Mucosa of descending colon (tissue), 3 donors: ENCODE data around the gene RAB4A. TPM values are rescaled to one million over a fixed set of nuclear protein-coding genes. Genes with fewer than 3 reads are reported as not detected.

Source experiments
- ATAC-seq: fragments of 200-7000 bp; cut with Tn5 transposase; one replicate; pipeline ENCODE4 v1.9.1; 2020; ENCODE audit warnings: mild to moderate bottlenecking, moderate library complexity
- DNase-seq, 3 donors: peaks; one replicate each; pipeline ENCODE4 v3.0.0-alpha.2; 2020
- H3K36me3 ChIP-seq: fragments of 200-600 bp; one replicate; pipeline ENCODE4 v1.8.0; 2021; ENCODE audit warnings: low read depth, mild to moderate bottlenecking
- H3K4me1 ChIP-seq: fragments of 200-600 bp; one replicate; pipeline ENCODE4 v1.8.0; 2021; ENCODE audit warnings: low read depth, mild to moderate bottlenecking
- H3K4me3 ChIP-seq: fragments of 200-600 bp; one replicate; pipeline ENCODE4 v1.8.0; 2021; ENCODE audit warnings: mild to moderate bottlenecking
- H3K9me3 ChIP-seq: fragments of 200-600 bp; one replicate; pipeline ENCODE4 v1.8.0; 2021; ENCODE audit warnings: mild to moderate bottlenecking
- CTCF ChIP-seq: fragments of 200-600 bp; IDR thresholded peaks from one replicate; pipeline ENCODE4 v1.8.0; 2022; ENCODE audit warnings: antibody characterized with exemption, mild to moderate bottlenecking
- intact Hi-C, 2 donors: fragments of 100-400 bp; cut with DNase I in 1 of 2; cut with micrococcal nuclease in 1 of 2; formaldehyde crosslinking; loops; one replicate each; pipeline versions ENCODE4 v1.11.0 to v1.11.1; 2022; cut with DNase I, micrococcal nuclease
- total RNA-seq, 3 donors: library from RNA; stranded (reverse); fragmentation: NEBNext Ultra II Directional in 2 of 3; extraction: Animal tissue kit (Norgen Biotek cat#: 25700) in 2 of 3; gene quantifications; one replicate each; pipeline versions ENCODE4 v1.2.1 to v1.2.4, GENCODE V29; 2021 to 2023
- donor health status: DM: no; HTN: no; CAD: no; lungs with moderate emphysema.
- donor health status: DM: no; HTN: no; CAD: no.
- donor health status: DM: no; HTN: yes; CAD: no.

The RAB4A gene
- total RNA-seq, 3 donors from 2014 or later = 84.3 to 94.6 (median 88.0) TPM

GRCh38 chr1:229230140-229230892 lies 40.6 kb upstream of the RAB4A start:
- Histone ChIP-seq H3K36me3 (no peaks in the 10 kb centered on the region), H3K4me3 (no peak overlapping the region), H3K4me1 (peaks cover 2% of the 10 kb centered on the region), H3K9me3 (no peaks in the 10 kb centered on the region)
- intact Hi-C loops = no loop called here
- ATAC-seq (no peak), DNase-seq (no peak)
- no peak for TF ChIP-seq CTCF

DNA sequence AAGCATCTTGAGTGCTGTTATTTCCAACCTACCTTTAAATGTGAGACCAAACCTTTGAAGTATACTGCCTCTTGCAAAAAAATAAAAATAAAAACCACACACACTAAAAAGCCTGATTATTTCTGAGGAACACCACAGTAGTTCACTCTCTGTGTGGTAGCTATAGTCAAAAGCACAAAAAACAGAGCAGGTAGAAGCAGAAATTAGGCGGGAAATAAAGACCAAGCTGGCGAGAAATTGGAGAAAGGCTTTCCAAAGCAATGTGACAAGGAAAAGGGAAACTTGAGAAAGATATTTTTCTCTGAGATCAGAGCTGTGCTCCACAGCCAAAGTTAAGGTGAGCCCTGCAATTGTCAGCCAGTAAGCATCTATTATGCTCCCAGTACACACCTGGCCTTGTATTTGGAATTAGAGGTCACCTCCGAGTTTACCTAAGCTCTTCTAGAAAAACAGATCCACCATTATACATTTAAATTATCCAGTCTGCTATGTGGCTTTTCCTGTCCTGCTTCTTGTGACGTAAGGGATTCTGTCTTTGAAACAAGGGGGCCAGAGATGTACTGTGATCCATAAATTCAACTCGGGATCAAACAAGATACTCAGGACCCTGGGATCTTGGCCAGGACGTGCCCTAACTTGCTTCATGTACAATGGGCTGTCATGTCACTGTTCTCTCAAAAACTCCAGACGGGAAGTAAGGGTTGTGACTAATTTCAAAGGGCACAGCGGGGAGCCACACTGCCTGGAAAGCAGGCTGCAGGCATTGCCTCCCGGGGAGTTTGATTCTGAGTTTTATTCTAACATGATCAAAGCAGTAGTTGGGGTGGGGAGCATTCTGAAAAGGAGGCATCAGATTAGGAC lies 39.8 kb upstream of the RAB4A start:
- TF ChIP-seq CTCF = no peak
- ATAC-seq (no peak), DNase-seq (no peak)
- intact Hi-C loops = no loop called here
- H3K36me3 ChIP-seq = no peaks in the 10 kb centered on the region
- H3K4me1 ChIP-seq = peaks cover 2% of the 10 kb centered on the region
- no peak overlapping the region for H3K4me3 ChIP-seq
- H3K9me3 ChIP-seq = no peaks in the 10 kb centered on the region

GRCh38 chr1:229231754-229232119 lies 39.2 kb upstream of the RAB4A start:
- ATAC-seq = no peak

GRCh38 chr1:229234870-229235472 lies 35.9 kb upstream of the RAB4A start:
- no peaks in the 10 kb centered on the region for H3K36me3 ChIP-seq
- ATAC-seq (no peak), DNase-seq (no peak)
- H3K4me3 ChIP-seq = no peak overlapping the region
- H3K9me3 ChIP-seq = no peaks in the 10 kb centered on the region
- TF ChIP-seq CTCF = no peak
- H3K4me1 ChIP-seq = peaks cover 4% of the 10 kb centered on the region
- intact Hi-C loops = no loop called here

More at GRCh38 chr1:229231754-229232119, 39.2 kb upstream of the RAB4A start:
- no peak for TF ChIP-seq CTCF
- peaks cover 2% of the 10 kb centered on the region for H3K4me1 ChIP-seq
- no peaks in the 10 kb centered on the region for H3K36me3 ChIP-seq
- intact Hi-C loops = no loop called here
- no peak for DNase-seq
- H3K9me3 ChIP-seq = no peaks in the 10 kb centered on the region
- no peak overlapping the region for H3K4me3 ChIP-seq

DNA sequence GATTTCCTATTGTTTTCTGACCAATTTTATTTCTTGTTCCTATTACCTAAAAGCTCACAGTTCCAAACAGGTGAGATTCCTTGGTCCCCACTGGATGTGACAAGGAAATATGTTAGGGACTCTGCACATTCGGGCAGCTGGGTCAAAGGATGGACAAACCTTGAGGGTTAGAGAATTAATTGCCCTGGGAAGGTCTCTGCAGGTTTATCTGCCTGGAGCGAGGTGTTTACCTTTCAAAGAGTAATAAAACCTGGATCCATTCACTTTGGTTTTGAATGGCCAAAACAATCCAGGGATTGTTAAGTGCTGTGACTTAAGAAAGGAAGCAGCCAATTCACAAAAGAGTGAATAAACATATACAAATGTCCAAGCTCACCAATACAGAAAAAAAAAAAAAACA lies 33.6 kb upstream of the RAB4A start:
- intact Hi-C loops = no loop called here
- DNase-seq (no peak), ATAC-seq (peak; percentile 42)
- Histone ChIP-seq H3K4me1 (peaks cover 4% of the 10 kb centered on the region), H3K4me3 (no peak overlapping the region), H3K36me3 (no peaks in the 10 kb centered on the region), H3K9me3 (no peaks in the 10 kb centered on the region)
- TF ChIP-seq CTCF = no peak
